Caco-2 (cell line): Measurements from ENCODE around the gene RHEX. TPM values are rescaled to one million over a fixed set of nuclear protein-coding genes. Genes with fewer than 3 reads are reported as not detected.

Experiments
- BruUV-seq: library from RNA; stranded (reverse); fragments of 400-500 nt; replicated peaks from 2 replicates; lab custom pipeline; 2021; lab: Mats Ljungman, UMichigan
- CTCF ChIA-PET: fragments of 300-600 bp; sonication (Branson Sonifier 250); formaldehyde crosslinking; loops from one replicate; lab custom pipeline; 2022; ENCODE audit warnings: antibody characterized with exemption; lab: Charles Lee
- POLR2A ChIA-PET: fragments of 300-600 bp; sonication (Branson Sonifier 250); formaldehyde crosslinking; loops from one replicate; lab custom pipeline; 2022; ENCODE audit warnings: antibody characterized with exemption; lab: Charles Lee
- DNase-seq, 2 experiments: peaks; one replicate each; pipeline versions ENCODE4 v3.0.0 to v3.0.0-alpha.2; 2020 to 2022
- H3K27me3 ChIP-seq: replicated peaks from 2 replicates; pipeline ENCODE4 v1.6.0; 2011; ENCODE audit warnings: low read length; ENCODE audit not compliant: control insufficient read depth, insufficient read depth
- H3K36me3 ChIP-seq: 2 replicates; pipeline ENCODE4 v1.5.1; 2011; ENCODE audit warnings: low read length; ENCODE audit not compliant: control insufficient read depth, insufficient read depth
- H3K4me1 ChIP-seq: fragments of 250-450 bp; sonication (Bioruptor Pico); 2 replicates; pipeline ENCODE4 v1.5.1; 2020; ENCODE audit warnings: mild to moderate bottlenecking
- H3K4me3 ChIP-seq: 2 replicates; pipeline ENCODE4 v1.5.1; 2011; ENCODE audit warnings: low read depth, mild to moderate bottlenecking, control low read depth, low read length
- H3K9me3 ChIP-seq: fragments of 250-450 bp; sonication (Bioruptor Pico); 2 replicates; pipeline ENCODE4 v1.5.1; 2020; ENCODE audit warnings: mild to moderate bottlenecking, moderate library complexity
- H3K27ac Mint-ChIP-seq: one replicate; pipeline ENCODE4 v1.8.0; 2022; ENCODE audit warnings: mixed read lengths; ENCODE audit not compliant: unreplicated experiment
- H3K27me3 Mint-ChIP-seq: one replicate; pipeline ENCODE4 v1.8.0; 2022; ENCODE audit warnings: mixed read lengths; ENCODE audit not compliant: insufficient read depth, unreplicated experiment
- H3K36me3 Mint-ChIP-seq: one replicate; pipeline ENCODE4 v1.8.0; 2022; ENCODE audit warnings: mild to moderate bottlenecking, mixed read lengths; ENCODE audit not compliant: insufficient read depth, unreplicated experiment
- H3K4me1 Mint-ChIP-seq: one replicate; pipeline ENCODE4 v1.8.0; 2022; ENCODE audit warnings: low read depth, mixed read lengths; ENCODE audit not compliant: unreplicated experiment
- H3K4me3 Mint-ChIP-seq: one replicate; pipeline ENCODE4 v1.8.0; 2022; ENCODE audit warnings: mild to moderate bottlenecking, moderate library complexity, mixed read lengths; ENCODE audit not compliant: unreplicated experiment
- H3K9me3 Mint-ChIP-seq: one replicate; pipeline ENCODE4 v1.8.0; 2022; ENCODE audit warnings: mixed read lengths; ENCODE audit not compliant: unreplicated experiment
- CTCF ChIP-seq, 2 experiments: fragments of 200-600 bp in 1 of 2; IDR thresholded peaks; 1 replicate in 1 of 2; 2 replicates in 1 of 2; pipeline versions ENCODE4 v1.5.1 to v1.8.0; 2011 to 2022; ENCODE audit warnings: antibody characterized with exemption in 1 of 2, control low read depth in 1 of 2, inconsistent platforms in 1 of 2, low read depth in 1 of 2, low read length in 1 of 2, mild to moderate bottlenecking in 1 of 2, moderate library complexity in 1 of 2; ENCODE audit not compliant: insufficient read depth in 1 of 2, severe bottlenecking in 1 of 2, unreplicated experiment in 1 of 2
- intact Hi-C: fragments of 100-400 bp; cut with micrococcal nuclease; formaldehyde crosslinking; loops from one replicate; pipeline ENCODE4 v1.10.0; 2022; ENCODE audit not compliant: unreplicated experiment
- total RNA-seq: library from RNA; stranded (reverse); gene quantifications from 2 replicates; pipeline ENCODE4 v1.2.3, GENCODE V29; 2022

Gene RHEX
- total RNA-seq, 1 experiment from 2014 or later: not detected

- TF ChIP-seq CTCF (IDR thresholded peaks at IDR 0.05; ENCODE audit: insufficient read depth in 1 of 2, low read depth in 1 of 2, low read length in 1 of 2, severe bottlenecking in 1 of 2, unreplicated experiment in 1 of 2): no peak
- no TSS peak for BruUV-seq
- H3K36me3 Mint-ChIP-seq: no peaks in the 10 kb centered on the region
- CTCF ChIA-PET: interaction anchor here (0.5 to 1.6 kb wide), 2 partner anchors 9 to 666 kb away, joined by 3 to 8 read pairs; no protein-coding TSS in a partner anchor
- Histone ChIP-seq H3K4me1 (no peaks in the 10 kb centered on the region), H3K36me3 (no peaks in the 10 kb centered on the region), H3K4me3 (no peak overlapping the region), H3K9me3 (no peaks in the 10 kb centered on the region), H3K27me3 (no peaks in the 10 kb centered on the region; the same call in none of the 2 replicates)
- peaks cover 21% of the 10 kb centered on the region for H3K27me3 Mint-ChIP-seq
- H3K27ac Mint-ChIP-seq: no peak overlapping the region
- no peak overlapping the region for H3K4me3 Mint-ChIP-seq
- POLR2A ChIA-PET: no interaction called here
- no peaks in the 10 kb centered on the region for H3K9me3 Mint-ChIP-seq
- intact Hi-C loops: no loop called here
- H3K4me1 Mint-ChIP-seq: no peaks in the 10 kb centered on the region
- no peak for DNase-seq
Measured at GRCh38 chr1:206097381-206097780, 44.4 kb downstream of the RHEX start.

GRCh38 chr1:206098242-206098919 is 45.4 kb downstream of the RHEX start:
- CTCF ChIA-PET: interaction anchor here (1.6 kb wide), 1 partner anchor 8 kb away, joined by 8 read pairs; no protein-coding TSS in a partner anchor
- POLR2A ChIA-PET: no interaction called here

GRCh38 chr1:206100226-206100815 is 47.3 kb downstream of the RHEX start:
- Mint-ChIP-seq H3K4me3 (no peak overlapping the region), H3K27me3 (peaks cover 21% of the 10 kb centered on the region), H3K27ac (no peak overlapping the region), H3K36me3 (no peaks in the 10 kb centered on the region), H3K4me1 (no peaks in the 10 kb centered on the region), H3K9me3 (no peaks in the 10 kb centered on the region)
- Histone ChIP-seq H3K9me3 (no peaks in the 10 kb centered on the region), H3K36me3 (no peaks in the 10 kb centered on the region), H3K4me3 (no peak overlapping the region), H3K27me3 (no peaks in the 10 kb centered on the region; the same call in none of the 2 replicates), H3K4me1 (no peaks in the 10 kb centered on the region)
- BruUV-seq: no TSS peak
- CTCF ChIA-PET: no interaction called here
- DNase-seq: no peak
- POLR2A ChIA-PET: no interaction called here
- TF ChIP-seq CTCF (IDR thresholded peaks at IDR 0.05; ENCODE audit: insufficient read depth in 1 of 2, low read depth in 1 of 2, low read length in 1 of 2, severe bottlenecking in 1 of 2, unreplicated experiment in 1 of 2): no peak
- intact Hi-C loops: no loop called here

More at GRCh38 chr1:206098242-206098919, 45.4 kb downstream of the RHEX start:
- no peaks in the 10 kb centered on the region for H3K9me3 Mint-ChIP-seq
- peaks cover 21% of the 10 kb centered on the region for H3K27me3 Mint-ChIP-seq
- H3K36me3 ChIP-seq: no peaks in the 10 kb centered on the region
- no peaks in the 10 kb centered on the region for H3K4me1 Mint-ChIP-seq
- H3K4me1 ChIP-seq: no peaks in the 10 kb centered on the region
- no peak overlapping the region for H3K4me3 Mint-ChIP-seq
- H3K36me3 Mint-ChIP-seq: no peaks in the 10 kb centered on the region
- no peak for TF ChIP-seq CTCF (IDR thresholded peaks at IDR 0.05; ENCODE audit: insufficient read depth in 1 of 2, low read depth in 1 of 2, low read length in 1 of 2, severe bottlenecking in 1 of 2, unreplicated experiment in 1 of 2)
- no peak for DNase-seq
- no peak overlapping the region for H3K4me3 ChIP-seq
- no peaks in the 10 kb centered on the region for H3K9me3 ChIP-seq
- H3K27ac Mint-ChIP-seq: no peak overlapping the region
- no TSS peak for BruUV-seq
- no peaks in the 10 kb centered on the region; the same call in none of the 2 replicates for H3K27me3 ChIP-seq
- intact Hi-C loops: no loop called here
